NK-92 (cell line): Measurements from ENCODE around the gene RCBTB1.

Experiments
- DNase-seq: peaks from one replicate; lab custom pipeline; 2025; ENCODE audit not compliant: unreplicated experiment; lab: John Stamatoyannopoulos, UW

RCBTB1 gene

GRCh38 chr13:49561062-49561410, 24.3 kb downstream of the RCBTB1 start:
- no peak for DNase-seq

GRCh38 chr13:49560270-49561061, 24.9 kb downstream of the RCBTB1 start:
- no peak for DNase-seq

GRCh38 chr13:49559006-49559405, 26.4 kb downstream of the RCBTB1 start:
- no peak for DNase-seq

- DNase-seq, result no peak
These were observed 31.0 kb downstream of the RCBTB1 start for GRCh38 chr13:49554387-49554786.

- no peak for DNase-seq
These were observed 31.5 kb downstream of the RCBTB1 start for GRCh38 chr13:49553888-49554287.

- no peak for DNase-seq
These were observed 34.3 kb downstream of the RCBTB1 start for GRCh38 chr13:49550942-49551644.

- DNase-seq, result no peak
These were observed 36.1 kb downstream of the RCBTB1 start for GRCh38 chr13:49549289-49549688.

GRCh38 chr13:49546561-49546960, 38.8 kb downstream of the RCBTB1 start:
- no peak for DNase-seq

- no peak for DNase-seq
These were observed 39.7 kb downstream of the RCBTB1 start for GRCh38 chr13:49545661-49546060.

- no peak for DNase-seq
These were observed 41.7 kb downstream of the RCBTB1 start for GRCh38 chr13:49543656-49544055.

- no peak for DNase-seq
These were observed 44.8 kb downstream of the RCBTB1 start for GRCh38 chr13:49540552-49540951.

- no peak for DNase-seq
These were observed 45.6 kb downstream of the RCBTB1 start for GRCh38 chr13:49539746-49540145.

GRCh38 chr13:49539313-49539712, 46.0 kb downstream of the RCBTB1 start:
- DNase-seq, result no peak

GRCh38 chr13:49538404-49538803, 47.0 kb downstream of the RCBTB1 start:
- DNase-seq, result no peak

GRCh38 chr13:49536144-49536873, 49.0 kb downstream of the RCBTB1 start:
- DNase-seq, result no peak

- DNase-seq, result no peak
These were observed 51.6 kb downstream of the RCBTB1 start for GRCh38 chr13:49533591-49534269.

GRCh38 chr13:49533011-49533410, 52.3 kb downstream of the RCBTB1 start:
- DNase-seq, result no peak

- no peak for DNase-seq
These were observed 52.8 kb downstream of the RCBTB1 start for GRCh38 chr13:49532593-49532992.

GRCh38 chr13:49530457-49530856, 54.9 kb downstream of the RCBTB1 start:
- no peak for DNase-seq

GRCh38 chr13:49528161-49528560, 57.2 kb downstream of the RCBTB1 start:
- DNase-seq, result no peak

- no peak for DNase-seq
These were observed 58.2 kb downstream of the RCBTB1 start for GRCh38 chr13:49527123-49527522.
